ENCODE data around the gene MELK. TPM values are rescaled to one million over a fixed set of nuclear protein-coding genes. Genes with fewer than 3 reads are reported as not detected.

The MELK gene
- total RNA-seq, 1 donor from 2014 or later: 11.0 TPM

DNA sequence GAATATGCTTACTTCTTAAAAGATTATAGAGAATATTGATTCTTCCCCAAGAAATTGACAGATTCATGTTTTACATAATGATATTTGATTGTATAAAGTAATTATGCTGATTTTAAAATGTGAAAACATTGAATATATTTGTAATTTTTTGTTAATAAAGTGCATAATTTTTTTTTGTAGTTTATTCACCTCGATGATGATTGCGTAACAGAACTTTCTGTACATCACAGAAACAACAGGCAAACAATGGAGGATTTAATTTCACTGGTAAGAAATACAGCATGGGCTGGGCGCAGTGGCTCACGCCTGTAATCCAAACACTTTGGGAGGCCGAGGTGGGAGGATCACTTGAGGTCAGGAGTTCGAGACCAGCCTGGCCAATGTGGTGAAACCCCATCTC, 70.1 kb downstream of the MELK start:
- no peaks in the 10 kb centered on the region for H3K9me3 Mint-ChIP-seq (ENCODE audit: unreplicated experiment)
- H3K27me3 Mint-ChIP-seq (ENCODE audit: unreplicated experiment): no peaks in the 10 kb centered on the region
- no peak for DNase-seq (ENCODE audit: extremely low spot score, unreplicated experiment)
- TF ChIP-seq, protein P1, sequence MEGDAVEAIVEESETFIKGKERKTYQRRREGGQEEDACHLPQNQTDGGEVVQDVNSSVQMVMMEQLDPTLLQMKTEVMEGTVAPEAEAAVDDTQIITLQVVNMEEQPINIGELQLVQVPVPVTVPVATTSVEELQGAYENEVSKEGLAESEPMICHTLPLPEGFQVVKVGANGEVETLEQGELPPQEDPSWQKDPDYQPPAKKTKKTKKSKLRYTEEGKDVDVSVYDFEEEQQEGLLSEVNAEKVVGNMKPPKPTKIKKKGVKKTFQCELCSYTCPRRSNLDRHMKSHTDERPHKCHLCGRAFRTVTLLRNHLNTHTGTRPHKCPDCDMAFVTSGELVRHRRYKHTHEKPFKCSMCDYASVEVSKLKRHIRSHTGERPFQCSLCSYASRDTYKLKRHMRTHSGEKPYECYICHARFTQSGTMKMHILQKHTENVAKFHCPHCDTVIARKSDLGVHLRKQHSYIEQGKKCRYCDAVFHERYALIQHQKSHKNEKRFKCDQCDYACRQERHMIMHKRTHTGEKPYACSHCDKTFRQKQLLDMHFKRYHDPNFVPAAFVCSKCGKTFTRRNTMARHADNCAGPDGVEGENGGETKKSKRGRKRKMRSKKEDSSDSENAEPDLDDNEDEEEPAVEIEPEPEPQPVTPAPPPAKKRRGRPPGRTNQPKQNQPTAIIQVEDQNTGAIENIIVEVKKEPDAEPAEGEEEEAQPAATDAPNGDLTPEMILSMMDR (IDR thresholded peaks at IDR 0.05): no peak
- H3K36me3 Mint-ChIP-seq (ENCODE audit: unreplicated experiment): peaks cover 5% of the 10 kb centered on the region
- no peak overlapping the region for H3K4me3 Mint-ChIP-seq (ENCODE audit: unreplicated experiment)
- H3K27ac Mint-ChIP-seq (ENCODE audit: unreplicated experiment): no peak overlapping the region
- no peaks in the 10 kb centered on the region for H3K4me1 Mint-ChIP-seq (ENCODE audit: unreplicated experiment)

DNA sequence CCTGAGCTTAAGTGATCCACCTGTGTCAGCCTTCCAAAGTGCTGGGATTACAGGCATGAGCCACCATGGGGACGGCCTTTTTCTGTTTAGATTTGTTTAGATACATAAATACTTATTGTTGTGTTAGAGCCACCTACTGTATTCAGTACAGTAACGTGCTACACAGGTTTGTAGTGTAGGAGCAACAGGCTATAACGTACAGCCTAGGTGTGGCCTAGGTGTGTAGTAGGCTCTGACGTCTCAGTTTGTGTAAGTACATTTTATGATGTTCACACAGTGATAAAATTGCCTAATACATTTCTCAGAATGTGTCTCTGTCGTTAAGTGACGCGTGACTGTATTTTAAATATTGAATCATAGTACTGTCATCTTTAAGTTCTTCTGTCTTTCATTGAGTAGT, 84.1 kb downstream of the MELK start:
- Mint-ChIP-seq H3K27me3 (ENCODE audit: unreplicated experiment) (no peaks in the 10 kb centered on the region), H3K9me3 (ENCODE audit: unreplicated experiment) (no peaks in the 10 kb centered on the region), H3K4me3 (ENCODE audit: unreplicated experiment) (no peak overlapping the region), H3K4me1 (ENCODE audit: unreplicated experiment) (no peaks in the 10 kb centered on the region), H3K36me3 (ENCODE audit: unreplicated experiment) (peaks cover 7% of the 10 kb centered on the region), H3K27ac (ENCODE audit: unreplicated experiment) (no peak overlapping the region)
- TF ChIP-seq, protein P1 (IDR thresholded peaks at IDR 0.05): no peak
- DNase-seq (ENCODE audit: extremely low spot score, unreplicated experiment): no peak

DNA sequence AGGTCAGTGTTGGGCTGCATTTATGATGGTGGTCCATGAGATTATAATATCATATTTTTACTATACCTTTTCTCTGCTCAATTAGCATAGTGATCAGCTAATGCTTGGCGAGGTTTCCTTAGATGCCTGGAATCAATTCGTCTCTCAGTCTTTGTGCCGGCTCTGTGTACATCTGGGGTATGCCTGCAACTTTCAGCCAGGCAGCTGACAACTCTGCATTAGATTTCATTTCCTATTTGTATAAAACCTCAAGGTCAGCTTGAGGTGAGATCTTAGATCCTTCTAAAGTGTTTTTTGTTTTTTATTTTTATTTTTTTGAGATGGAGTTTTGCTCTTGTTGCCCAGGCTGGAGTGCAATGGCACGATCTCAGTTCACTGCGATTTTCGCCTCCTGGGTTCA, 86.8 kb downstream of the MELK start:
- Mint-ChIP-seq H3K27me3 (ENCODE audit: unreplicated experiment) (no peaks in the 10 kb centered on the region), H3K9me3 (ENCODE audit: unreplicated experiment) (no peaks in the 10 kb centered on the region), H3K4me3 (ENCODE audit: unreplicated experiment) (no peak overlapping the region), H3K36me3 (ENCODE audit: unreplicated experiment) (peaks cover 11% of the 10 kb centered on the region), H3K4me1 (ENCODE audit: unreplicated experiment) (no peaks in the 10 kb centered on the region), H3K27ac (ENCODE audit: unreplicated experiment) (no peak overlapping the region)
- TF ChIP-seq, protein P1 (IDR thresholded peaks at IDR 0.05): no peak
- no peak for DNase-seq (ENCODE audit: extremely low spot score, unreplicated experiment)

DNA sequence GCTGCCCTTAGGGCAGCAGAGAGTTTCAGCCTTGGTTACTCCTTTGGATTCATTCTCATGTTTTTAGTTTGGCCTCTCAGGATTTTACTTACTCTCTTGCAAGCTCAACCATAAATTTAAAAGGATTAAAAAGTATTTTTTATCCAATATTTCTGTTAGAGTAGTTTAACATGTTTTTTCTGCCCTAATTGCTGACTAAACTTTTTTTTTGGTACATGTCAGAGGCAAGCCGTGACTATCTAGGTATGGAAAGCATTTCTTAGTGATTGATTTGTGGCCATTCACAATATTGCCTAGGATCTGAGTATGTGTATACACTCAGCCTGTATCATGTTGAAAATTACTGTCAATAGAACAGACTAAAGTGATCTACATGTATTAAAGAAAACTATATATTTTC, 92.1 kb downstream of the MELK start:
- Mint-ChIP-seq H3K9me3 (ENCODE audit: unreplicated experiment) (no peaks in the 10 kb centered on the region), H3K4me3 (ENCODE audit: unreplicated experiment) (no peak overlapping the region), H3K27ac (ENCODE audit: unreplicated experiment) (no peak overlapping the region), H3K27me3 (ENCODE audit: unreplicated experiment) (no peaks in the 10 kb centered on the region), H3K36me3 (ENCODE audit: unreplicated experiment) (peaks cover 6% of the 10 kb centered on the region), H3K4me1 (ENCODE audit: unreplicated experiment) (peaks cover 14% of the 10 kb centered on the region)
- TF ChIP-seq, protein P1 (IDR thresholded peaks at IDR 0.05): no peak
- DNase-seq (ENCODE audit: extremely low spot score, unreplicated experiment): no peak

DNA sequence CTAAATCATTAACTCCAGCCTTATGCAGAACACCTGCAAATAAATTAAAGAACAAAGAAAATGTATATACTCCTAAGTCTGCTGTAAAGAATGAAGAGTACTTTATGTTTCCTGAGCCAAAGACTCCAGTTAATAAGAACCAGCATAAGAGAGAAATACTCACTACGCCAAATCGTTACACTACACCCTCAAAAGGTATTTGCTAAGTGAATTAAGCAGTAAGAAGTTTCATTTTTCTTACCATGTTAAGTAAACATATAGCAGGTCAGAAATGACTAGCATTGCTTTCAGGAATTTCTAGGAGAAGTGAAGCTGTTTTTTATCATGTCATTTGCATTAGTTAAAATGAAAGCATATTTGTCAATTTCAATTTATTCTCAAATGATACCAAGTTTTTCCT, 92.7 kb downstream of the MELK start:
- Mint-ChIP-seq H3K27me3 (ENCODE audit: unreplicated experiment) (no peaks in the 10 kb centered on the region), H3K27ac (ENCODE audit: unreplicated experiment) (no peak overlapping the region), H3K9me3 (ENCODE audit: unreplicated experiment) (no peaks in the 10 kb centered on the region), H3K4me3 (ENCODE audit: unreplicated experiment) (no peak overlapping the region), H3K36me3 (ENCODE audit: unreplicated experiment) (peaks cover 6% of the 10 kb centered on the region), H3K4me1 (ENCODE audit: unreplicated experiment) (peaks cover 14% of the 10 kb centered on the region)
- DNase-seq (ENCODE audit: extremely low spot score, unreplicated experiment): no peak
- TF ChIP-seq, protein P1 (IDR thresholded peaks at IDR 0.05): no peak
